Inferior parietal cortex (tissue), 1 donor: ENCODE data around the gene ENTR1.
A peak's percentile ranks its signal among the peaks of the same experiment; 100 is the strongest.
"Not testable (repeated sequence)": the region's sequence is repeated elsewhere in the genome, so short reads cannot be mapped to it uniquely, and the experiment has no call there.

ENCODE experiments used
- DNase-seq: peaks from one replicate; pipeline ENCODE4 v3.0.0-alpha.2; 2016; ENCODE audit errors: extremely low spot score

Gene ENTR1

GRCh38 chr9:136419092-136419420 lies 8.6 kb upstream of the ENTR1 start:
- no peak for DNase-seq

GRCh38 chr9:136418182-136419091 lies 8.0 kb upstream of the ENTR1 start:
- no peak for DNase-seq

- no peak for DNase-seq
These were observed 6.5 kb upstream of the ENTR1 start for GRCh38 chr9:136416914-136417313.

DNA sequence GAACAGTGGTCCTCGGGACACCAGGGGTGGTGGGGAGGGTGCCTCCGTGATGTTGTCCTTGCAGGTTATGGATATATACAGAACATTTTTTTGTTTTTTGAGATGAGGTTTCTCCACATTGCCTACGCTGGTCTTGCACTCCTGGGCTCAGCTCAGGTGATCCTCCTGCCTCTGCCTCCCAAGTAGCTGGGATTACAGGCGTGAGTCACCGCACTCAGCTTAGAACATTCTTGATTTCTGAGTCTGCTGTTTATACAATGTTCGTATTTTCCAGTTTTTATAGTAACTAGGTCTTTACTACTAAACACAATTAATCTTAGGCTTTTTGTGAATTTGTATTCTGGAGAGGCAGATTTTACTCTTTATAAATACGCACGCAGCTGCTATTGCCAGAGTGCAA lies 6.0 kb upstream of the ENTR1 start:
- DNase-seq, result no peak

GRCh38 chr9:136412962-136413361 lies 2.5 kb upstream of the ENTR1 start:
- no peak for DNase-seq

DNA sequence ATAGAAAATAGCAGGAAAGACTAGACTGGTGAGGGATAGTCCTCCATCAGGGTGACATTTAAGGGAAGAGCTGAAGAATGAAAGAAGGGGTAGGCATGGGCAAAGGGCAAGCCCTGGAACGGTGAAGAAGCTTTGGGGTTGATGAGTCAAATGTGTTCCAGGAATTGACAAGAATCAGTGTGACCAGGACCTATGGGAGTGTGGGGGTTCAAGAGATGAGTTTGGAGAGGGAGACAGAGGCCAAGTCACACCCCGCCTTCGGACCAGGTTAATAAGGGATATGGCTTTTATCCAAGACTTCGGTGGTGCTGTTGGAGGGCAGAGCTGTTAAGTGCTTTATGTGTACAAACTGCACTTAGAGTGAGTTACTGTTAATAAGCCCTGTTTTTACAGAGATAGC lies 964 bp upstream of the ENTR1 start:
- no peak for DNase-seq

GRCh38 chr9:136409557-136410455 lies 608 bp downstream of the ENTR1 start:
- no peak for DNase-seq

DNA sequence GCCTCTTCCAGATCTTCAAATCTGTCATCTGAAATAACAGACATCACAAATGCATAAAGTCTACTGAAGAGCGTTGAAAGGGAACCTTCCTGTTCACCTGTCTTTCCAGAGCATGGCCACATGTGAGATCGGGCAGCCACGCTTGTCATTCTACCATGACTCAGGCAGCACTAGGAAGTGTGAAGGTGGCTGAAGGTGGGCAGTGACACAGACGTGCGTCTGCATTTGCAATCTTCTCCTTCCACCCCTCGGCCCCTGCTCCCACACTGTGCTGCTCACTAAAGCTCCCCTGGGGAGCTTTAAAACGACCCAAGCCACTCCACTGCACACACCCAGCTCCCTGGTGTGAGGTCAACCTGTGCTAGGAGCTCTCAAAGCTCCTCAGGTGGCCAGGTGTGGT lies 2.5 kb downstream of the ENTR1 start:
- no peak for DNase-seq

DNA sequence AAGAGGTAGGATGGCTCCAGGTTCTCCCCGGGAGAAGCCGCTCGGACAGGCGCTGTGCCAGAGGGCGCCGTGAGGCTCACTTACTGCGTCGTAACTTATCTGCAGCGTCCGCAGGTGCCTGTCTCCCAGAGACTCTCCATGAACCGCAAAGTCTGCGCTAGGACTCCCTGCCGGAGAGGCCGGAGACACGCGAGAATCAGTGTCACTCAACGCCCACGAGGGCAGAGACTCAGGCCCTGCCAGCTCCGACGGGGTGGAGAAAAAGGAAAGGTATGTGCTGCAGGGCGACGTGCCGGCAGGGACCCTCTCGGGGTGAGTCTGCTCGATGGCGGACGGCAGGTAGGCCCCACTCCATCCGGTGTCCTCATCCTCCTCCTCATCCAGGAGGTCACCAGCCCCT lies 3.4 kb downstream of the ENTR1 start:
- DNase-seq, result not testable (repeated sequence)

DNA sequence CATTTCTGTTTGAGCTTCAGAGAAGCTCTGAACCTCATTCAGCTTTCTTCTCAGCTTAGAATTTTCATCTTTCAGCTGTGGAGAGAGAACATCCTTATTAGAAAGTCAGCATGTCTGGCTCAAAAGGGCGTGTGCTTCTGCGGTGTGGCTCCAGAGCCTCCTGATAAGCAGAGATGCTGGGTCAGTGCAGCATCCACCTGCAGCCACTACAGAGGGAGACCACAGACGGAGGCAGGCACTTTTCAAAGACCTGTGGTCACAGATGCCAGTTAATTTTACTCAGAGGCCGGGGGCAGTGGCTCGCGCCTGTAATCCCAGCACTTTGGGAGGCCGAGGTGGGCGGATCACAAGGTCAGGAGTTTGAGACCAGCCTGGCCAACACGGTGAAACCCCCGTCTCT lies 4.5 kb downstream of the ENTR1 start:
- not testable (repeated sequence) for DNase-seq

DNA sequence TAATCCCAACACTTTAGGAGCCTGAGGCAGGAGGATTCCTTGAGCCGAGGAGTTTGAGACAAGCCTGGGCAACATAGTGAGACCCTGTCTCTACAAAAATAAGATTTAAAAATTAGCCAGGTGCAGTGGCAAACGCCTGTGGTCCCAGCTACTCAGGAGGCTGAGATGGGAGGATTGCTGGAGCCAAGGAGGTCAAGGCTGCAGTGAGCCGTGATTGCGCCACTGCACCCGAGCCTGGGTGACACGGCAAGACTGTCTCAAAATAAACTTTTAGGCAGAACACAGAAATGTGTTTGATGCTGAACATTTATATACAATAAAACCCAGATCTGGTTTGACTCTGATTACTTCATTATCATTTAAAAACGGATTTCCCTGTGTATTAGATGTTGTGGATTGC lies 4.9 kb downstream of the ENTR1 start:
- DNase-seq, result no peak

DNA sequence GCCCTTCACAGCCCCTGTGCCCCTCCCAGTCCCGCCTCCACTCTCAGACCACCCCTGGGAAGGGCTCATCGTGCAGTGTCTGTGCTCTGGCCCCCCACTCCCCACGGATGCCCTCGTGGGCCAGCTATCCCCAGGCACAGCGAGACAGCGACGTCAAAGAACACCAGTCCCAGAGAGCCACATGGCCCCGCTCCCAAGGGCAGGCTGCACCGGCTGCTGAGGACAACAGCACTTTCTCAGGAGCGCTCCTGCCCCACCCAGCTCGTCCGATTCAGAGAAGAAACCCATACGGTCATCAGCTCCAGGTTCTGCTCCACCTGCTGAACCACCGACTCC lies 5.6 kb downstream of the ENTR1 start:
- DNase-seq, result no peak

DNA sequence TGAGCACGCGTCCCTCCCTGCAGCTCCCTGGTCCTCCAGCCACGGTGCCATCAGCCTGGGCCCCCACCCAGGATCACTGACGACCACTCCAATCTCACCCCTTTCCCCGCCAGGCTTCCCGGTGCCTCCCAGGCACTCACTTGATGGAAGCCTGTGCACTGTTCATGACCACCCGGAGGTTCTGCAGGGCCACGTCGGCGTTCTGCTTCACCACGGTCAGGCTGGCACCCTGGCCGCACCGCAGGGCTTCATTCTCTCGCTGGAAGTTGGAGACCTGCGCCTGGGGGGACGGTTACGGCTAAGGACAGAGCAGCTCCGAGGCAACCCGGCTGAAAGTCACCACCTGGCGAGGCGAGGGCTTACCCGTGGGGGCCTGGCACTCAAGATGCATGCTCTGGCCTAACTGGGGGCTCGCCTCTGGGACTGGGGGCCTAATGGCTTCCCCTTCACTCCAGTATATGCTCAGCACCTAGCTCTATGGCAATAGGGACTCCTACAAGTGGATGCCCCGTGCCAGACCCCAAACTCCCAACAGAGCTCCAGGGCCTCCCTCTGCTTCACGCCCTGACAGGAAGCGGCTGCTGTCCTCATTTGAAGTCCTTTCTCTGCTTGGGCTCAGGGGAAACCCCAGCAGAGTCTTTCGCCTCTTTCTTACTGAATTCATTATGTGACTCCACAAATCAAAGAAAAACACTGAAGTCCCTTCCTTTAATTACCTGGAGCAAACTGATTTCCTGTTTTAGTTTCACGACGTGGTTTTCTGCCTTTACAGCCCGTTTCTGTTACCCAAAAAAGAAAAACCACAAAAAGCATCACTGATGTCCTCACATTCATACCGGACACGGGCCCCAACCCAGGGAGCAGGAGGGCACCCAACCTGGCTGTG lies 6.3 kb downstream of the ENTR1 start:
- DNase-seq, result no peak

DNA sequence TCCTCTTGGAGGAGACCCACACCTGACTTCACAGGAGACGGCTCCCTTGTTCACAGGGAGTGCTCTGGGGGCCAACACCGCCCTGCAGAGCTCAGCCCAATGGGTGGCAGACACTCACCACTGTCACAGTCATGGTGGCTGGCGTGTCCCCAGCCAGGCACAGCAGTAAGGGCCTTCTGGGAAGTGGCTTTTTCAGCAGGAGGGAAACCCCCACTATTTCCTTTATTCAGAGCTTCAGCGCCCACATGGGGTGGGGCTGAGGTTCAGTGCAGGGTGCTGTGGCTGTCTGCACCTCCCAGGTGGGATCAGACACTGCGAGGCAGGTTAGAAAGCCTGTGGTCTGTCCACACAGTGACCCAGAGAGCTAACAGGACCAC lies 6.9 kb downstream of the ENTR1 start:
- no peak for DNase-seq

GRCh38 chr9:136402067-136402466 lies 8.3 kb downstream of the ENTR1 start:
- DNase-seq, result no peak

GRCh38 chr9:136401173-136401922 lies 9.1 kb downstream of the ENTR1 start:
- no peak for DNase-seq

- peak; percentile 86 for DNase-seq
These were observed 10.2 kb downstream of the ENTR1 start, which contains the start of gene SNAPC4 for GRCh38 chr9:136400038-136400834. Gene SNAPC4 (minus strand): TSS chr9:136400170. CDS start chr9:136398428, 1,742 bp downstream.

DNA sequence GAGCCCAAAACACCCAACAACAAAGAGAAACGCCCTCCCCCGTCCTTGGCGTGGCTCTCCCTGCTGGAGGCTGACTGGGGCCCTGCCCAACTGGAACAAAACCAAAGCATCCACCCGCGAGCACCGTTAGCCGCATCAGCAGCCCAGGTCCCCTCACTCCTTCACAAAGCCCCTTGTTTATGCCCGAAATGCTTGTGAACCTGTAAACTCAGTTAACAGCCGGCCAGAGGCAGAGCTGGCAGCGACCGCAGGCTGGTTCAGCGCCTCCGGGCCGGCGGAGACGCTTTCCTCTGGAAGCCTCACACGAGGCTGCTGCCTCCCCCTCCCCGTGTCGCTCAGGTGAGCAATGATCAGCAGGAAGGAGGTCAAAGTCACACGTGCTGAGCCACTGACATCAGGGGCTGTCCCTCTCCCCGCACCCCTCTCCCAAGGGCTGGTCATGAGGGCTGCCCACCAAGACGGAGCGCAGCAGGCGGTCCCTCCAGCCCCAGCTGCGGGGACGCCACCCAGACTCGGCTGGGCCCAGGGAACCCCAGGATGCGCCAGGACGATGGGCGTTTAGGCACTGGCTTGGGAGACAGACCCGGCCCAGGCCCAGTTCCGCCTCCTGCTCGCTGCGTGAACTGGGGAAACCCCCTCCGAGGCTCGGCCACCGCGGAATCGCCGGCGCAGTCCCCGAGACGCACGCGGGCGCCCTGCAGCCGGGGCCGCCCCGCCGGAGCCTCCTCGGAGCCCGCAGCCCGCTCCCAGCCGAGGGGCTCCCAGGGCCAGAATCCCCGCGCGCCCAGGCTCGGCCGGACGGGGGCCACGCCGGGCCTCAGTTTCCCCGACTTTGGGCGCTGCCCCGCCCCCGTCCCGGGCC lies 11.0 kb downstream of the ENTR1 start:
- DNase-seq, result no peak

DNA sequence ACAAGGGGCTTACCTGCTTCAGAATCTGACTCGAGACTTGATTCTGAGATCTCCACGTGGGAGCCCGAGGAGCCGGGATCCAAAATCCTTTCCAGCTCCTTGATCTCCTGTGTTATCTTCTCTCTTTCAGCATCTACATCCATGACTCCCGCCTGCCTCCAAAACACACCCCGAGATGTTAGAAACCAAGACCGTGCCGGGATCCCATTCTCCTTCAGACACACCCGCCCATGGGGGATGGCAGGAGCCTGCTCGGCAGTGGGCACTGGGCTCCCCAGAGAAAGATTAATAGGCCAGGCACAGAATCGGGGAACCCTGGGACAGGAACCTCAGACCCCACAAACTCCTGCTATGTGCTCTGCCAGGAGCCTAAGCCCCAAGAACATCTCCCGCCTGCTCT lies 12.1 kb downstream of the ENTR1 start:
- no peak for DNase-seq
